Muscle layer of duodenum (tissue), 2 donors: Measurements from ENCODE around the gene GRM2.
"Not testable (repeated sequence)": the region's sequence is repeated elsewhere in the genome, so short reads cannot be mapped to it uniquely, and the experiment has no call there.

ENCODE experiments used
- H3K27ac ChIP-seq: one replicate; pipeline ENCODE4 v1.7.0; 2013; ENCODE audit warnings: mild to moderate bottlenecking, low read length
- H3K27me3 ChIP-seq: one replicate; pipeline ENCODE4 v1.7.0; 2013; ENCODE audit warnings: low read depth, mild to moderate bottlenecking, control low read depth, low read length
- H3K36me3 ChIP-seq, 2 donors: one replicate each; pipeline ENCODE4 v1.7.0; 2013; ENCODE audit warnings: low read length in 2 of 2, control low read depth in 1 of 2, mild to moderate bottlenecking in 1 of 2; ENCODE audit not compliant: insufficient read depth in 2 of 2, control insufficient read depth in 1 of 2
- H3K4me1 ChIP-seq, 2 donors: one replicate each; pipeline ENCODE4 v1.7.0; 2013; ENCODE audit warnings: low read length in 2 of 2, mild to moderate bottlenecking in 2 of 2, control low read depth in 1 of 2, moderate library complexity in 1 of 2; ENCODE audit not compliant: insufficient read depth in 2 of 2, control insufficient read depth in 1 of 2
- H3K4me3 ChIP-seq, 2 donors: one replicate each; pipeline ENCODE4 v1.7.0; 2013; ENCODE audit warnings: low read length in 2 of 2, low read depth in 1 of 2, mild to moderate bottlenecking in 1 of 2
- H3K9me3 ChIP-seq, 2 donors: one replicate each; pipeline ENCODE4 v1.7.0; 2013; ENCODE audit warnings: low read length in 2 of 2, control low read depth in 1 of 2, mild to moderate bottlenecking in 1 of 2; ENCODE audit not compliant: control insufficient read depth in 1 of 2
- donor health status: healthy.

The GRM2 gene

DNA sequence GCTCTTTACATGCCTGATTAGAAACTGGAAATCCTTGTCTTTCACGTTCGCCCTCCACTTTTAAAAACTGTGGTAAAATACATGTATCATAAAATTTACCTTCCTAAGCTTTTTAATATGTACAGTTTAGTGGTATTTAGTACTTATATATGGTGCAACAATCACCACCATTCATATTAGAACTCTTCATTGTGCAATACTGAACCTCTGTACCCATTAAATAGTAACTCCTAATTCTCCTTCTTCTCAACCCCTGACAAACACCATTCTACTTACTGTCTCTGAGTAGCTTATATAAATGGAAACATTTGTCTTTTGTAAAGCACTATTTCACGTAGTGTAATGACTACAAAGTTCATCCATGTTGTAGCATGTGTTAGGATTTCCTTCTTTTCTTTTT is 28.2 kb downstream of the GRM2 start:
- H3K4me3 ChIP-seq, result no peak overlapping the region
- no peak overlapping the region for H3K27ac ChIP-seq
- no peaks in the 10 kb centered on the region for H3K27me3 ChIP-seq
- no peaks in the 10 kb centered on the region for H3K4me1 ChIP-seq
- no peaks in the 10 kb centered on the region for H3K36me3 ChIP-seq
- H3K9me3 ChIP-seq, result no peaks in the 10 kb centered on the region

DNA sequence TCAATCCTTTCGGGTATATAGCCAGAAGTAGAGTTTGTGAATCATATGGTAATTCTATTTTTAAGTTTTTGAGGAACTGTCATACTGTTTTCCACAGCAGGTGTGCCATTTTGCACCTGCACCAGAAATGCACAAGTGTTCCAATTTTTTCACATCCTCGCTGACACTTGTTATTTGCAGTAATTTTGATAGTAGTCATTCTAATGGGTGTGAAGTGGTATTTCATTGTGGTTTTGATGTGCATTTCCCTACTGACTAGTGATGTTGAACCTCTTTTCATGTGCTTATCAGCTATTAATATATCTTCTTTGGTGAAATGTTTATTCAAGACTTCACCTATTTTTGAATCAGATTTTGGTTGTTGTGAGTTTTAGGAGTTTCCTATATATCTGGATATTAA is 29.1 kb downstream of the GRM2 start:
- Histone ChIP-seq H3K4me3 (no peak overlapping the region), H3K27ac (no peak overlapping the region), H3K36me3 (no peaks in the 10 kb centered on the region), H3K9me3 (no peaks in the 10 kb centered on the region), H3K4me1 (no peaks in the 10 kb centered on the region), H3K27me3 (no peaks in the 10 kb centered on the region)

DNA sequence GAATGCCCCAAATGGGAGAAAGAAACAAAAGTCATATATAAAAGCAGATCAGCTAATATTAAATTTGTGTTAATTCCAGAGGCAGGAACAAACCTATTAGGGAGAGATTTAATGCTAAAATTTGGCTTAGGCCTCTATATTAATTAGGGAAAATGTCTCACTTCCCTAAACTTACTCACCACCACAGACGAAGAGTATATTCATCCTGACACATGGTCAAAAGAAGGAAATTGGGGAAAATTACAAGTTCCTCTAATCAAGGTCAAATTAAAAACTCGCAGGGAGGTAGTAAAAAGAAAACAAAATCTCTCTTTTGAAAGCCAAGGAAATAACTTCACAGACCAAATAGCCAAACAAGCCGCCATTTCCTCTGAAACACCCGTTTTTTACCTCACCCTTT is 32.2 kb downstream of the GRM2 start:
- Histone ChIP-seq H3K4me3 (no peak overlapping the region), H3K4me1 (no peaks in the 10 kb centered on the region), H3K36me3 (no peaks in the 10 kb centered on the region), H3K9me3 (peaks cover 0 to 5% of the 10 kb centered on the region in 2 donors), H3K27ac (no peak overlapping the region), H3K27me3 (no peaks in the 10 kb centered on the region)

DNA sequence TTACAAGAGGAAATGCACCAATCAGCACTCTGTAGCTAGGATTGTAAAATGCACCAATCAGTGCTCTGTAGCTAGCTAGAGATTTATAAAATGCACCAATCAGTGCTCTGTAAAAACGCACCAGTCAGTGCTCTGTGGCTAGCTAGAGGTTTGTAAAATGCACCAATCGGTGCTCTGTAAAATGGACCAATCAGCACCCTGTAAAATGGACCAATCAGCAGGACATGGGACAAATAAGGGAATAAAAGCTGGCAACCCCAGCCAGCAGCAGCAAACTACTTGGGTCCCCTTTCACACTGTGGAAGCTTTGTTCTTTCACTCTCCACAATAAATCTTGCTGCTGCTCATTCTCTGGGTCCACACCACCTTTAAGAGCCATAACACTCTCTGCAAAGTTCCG is 35.5 kb downstream of the GRM2 start:
- not testable (repeated sequence) for H3K27me3 ChIP-seq, H3K4me1 ChIP-seq, H3K36me3 ChIP-seq, H3K4me3 ChIP-seq, H3K27ac ChIP-seq, H3K9me3 ChIP-seq

DNA sequence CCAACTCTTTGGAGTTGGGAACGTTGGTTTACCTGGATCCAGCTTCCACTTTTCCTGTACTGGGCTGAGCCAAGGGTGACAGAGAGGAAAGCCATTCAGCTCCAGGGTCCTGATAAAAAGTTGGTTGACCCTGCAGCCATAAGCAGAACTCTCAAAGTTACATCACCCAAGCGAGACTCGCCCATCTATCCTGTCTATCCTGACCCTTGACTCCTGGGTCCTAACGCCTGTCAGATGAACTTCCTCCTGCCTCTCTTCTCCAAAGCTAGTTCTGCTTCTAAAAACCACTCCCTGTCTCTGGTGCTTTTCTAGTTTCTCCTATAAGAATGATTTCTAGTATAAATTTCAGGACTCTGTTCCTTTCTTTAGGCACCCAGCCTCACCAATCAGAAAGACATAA is 36.1 kb downstream of the GRM2 start:
- not testable (repeated sequence) for H3K27ac ChIP-seq, H3K27me3 ChIP-seq, H3K4me3 ChIP-seq, H3K9me3 ChIP-seq, H3K36me3 ChIP-seq, H3K4me1 ChIP-seq

DNA sequence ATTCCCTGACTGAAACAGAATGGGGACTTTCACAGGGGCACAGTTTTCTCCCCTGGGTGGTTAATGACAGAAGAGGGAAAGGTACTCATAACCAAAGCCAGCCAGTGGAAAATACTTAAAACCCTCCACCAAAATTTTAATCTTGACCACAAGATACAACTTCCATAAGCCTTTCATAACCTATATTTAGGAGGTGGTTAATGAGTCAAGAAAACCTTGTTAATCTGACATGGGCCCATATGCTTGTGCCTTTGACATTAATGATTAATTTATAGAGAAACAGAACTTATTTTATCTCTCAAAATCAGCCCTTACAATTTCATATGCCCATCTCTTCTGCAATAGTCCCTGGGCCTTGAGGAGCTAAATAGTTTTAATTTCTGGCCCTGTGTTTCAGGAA is 41.0 kb downstream of the GRM2 start:
- Histone ChIP-seq H3K36me3 (no peaks in the 10 kb centered on the region), H3K4me1 (no peaks in the 10 kb centered on the region), H3K9me3 (peaks cover 0 to under 1% of the 10 kb centered on the region in 2 donors), H3K27ac (no peak overlapping the region), H3K4me3 (no peak overlapping the region), H3K27me3 (no peaks in the 10 kb centered on the region)

DNA sequence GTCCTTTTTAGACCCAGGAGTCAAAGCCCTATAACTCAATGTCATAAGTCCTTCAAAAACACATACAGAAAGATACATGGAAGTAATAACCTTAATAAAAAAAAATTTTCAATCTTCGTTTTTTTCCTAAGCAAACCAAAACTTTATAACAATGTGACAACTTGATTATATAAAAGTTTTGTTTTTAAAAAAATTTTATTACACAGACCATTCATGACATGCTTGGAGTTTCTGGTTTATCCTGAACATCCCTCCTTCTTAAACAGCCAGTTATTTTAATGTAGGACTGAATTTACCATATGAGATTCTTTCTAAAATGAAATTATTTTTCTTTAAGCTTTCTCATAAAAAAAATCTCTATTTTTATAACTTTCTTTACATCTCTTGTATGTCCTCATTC is 41.5 kb downstream of the GRM2 start:
- Histone ChIP-seq H3K27ac (no peak overlapping the region), H3K9me3 (no peaks in the 10 kb centered on the region), H3K4me1 (no peaks in the 10 kb centered on the region), H3K36me3 (no peaks in the 10 kb centered on the region), H3K4me3 (no peak overlapping the region), H3K27me3 (no peaks in the 10 kb centered on the region)

DNA sequence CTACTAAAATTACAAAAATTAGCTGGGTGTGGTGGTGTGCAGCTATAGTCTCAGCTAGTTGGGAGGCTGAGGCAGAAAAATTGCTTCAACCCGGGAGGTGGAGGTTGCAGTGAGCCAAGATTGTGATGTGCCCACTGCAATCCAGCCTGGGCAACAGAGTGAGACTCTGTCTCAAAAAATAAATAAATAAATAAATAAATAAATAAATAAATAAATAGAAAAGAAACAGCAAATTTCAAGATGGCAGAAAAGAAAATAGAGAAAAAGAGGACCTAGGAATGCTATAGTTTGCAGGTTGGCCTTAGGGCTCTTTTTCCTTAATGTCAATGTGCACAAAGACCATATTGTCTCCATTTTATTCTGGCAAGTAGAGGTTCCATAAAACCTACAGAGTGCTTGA is 44.0 kb downstream of the GRM2 start:
- H3K36me3 ChIP-seq, result no peaks in the 10 kb centered on the region
- no peak overlapping the region for H3K27ac ChIP-seq
- H3K9me3 ChIP-seq, result peaks cover 0 to 2% of the 10 kb centered on the region in 2 donors
- H3K4me1 ChIP-seq, result no peaks in the 10 kb centered on the region
- H3K4me3 ChIP-seq, result no peak overlapping the region
- H3K27me3 ChIP-seq, result no peaks in the 10 kb centered on the region

DNA sequence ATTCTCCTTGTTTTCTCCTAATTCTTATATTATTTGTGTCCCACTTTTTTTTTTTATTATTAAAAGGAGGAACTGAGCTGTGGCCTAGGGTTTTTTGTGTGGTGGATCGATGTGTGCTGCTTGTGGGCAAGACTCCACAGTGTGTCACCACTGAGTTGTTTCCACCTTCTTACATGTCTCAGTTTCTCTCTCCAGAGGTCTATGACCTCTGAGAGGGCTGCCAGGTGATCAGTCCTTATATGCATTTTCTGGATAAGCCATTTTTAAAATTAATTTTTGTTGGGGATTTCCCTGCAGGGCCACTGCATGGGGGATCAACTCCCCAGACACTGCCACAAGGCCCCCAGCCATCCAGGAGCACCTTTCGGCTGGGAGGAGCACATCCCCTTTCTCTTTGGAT is 44.4 kb downstream of the GRM2 start:
- Histone ChIP-seq H3K36me3 (no peaks in the 10 kb centered on the region), H3K4me3 (no peak overlapping the region), H3K4me1 (no peaks in the 10 kb centered on the region), H3K9me3 (peaks cover 0 to 3% of the 10 kb centered on the region in 2 donors), H3K27me3 (no peaks in the 10 kb centered on the region), H3K27ac (no peak overlapping the region)

DNA sequence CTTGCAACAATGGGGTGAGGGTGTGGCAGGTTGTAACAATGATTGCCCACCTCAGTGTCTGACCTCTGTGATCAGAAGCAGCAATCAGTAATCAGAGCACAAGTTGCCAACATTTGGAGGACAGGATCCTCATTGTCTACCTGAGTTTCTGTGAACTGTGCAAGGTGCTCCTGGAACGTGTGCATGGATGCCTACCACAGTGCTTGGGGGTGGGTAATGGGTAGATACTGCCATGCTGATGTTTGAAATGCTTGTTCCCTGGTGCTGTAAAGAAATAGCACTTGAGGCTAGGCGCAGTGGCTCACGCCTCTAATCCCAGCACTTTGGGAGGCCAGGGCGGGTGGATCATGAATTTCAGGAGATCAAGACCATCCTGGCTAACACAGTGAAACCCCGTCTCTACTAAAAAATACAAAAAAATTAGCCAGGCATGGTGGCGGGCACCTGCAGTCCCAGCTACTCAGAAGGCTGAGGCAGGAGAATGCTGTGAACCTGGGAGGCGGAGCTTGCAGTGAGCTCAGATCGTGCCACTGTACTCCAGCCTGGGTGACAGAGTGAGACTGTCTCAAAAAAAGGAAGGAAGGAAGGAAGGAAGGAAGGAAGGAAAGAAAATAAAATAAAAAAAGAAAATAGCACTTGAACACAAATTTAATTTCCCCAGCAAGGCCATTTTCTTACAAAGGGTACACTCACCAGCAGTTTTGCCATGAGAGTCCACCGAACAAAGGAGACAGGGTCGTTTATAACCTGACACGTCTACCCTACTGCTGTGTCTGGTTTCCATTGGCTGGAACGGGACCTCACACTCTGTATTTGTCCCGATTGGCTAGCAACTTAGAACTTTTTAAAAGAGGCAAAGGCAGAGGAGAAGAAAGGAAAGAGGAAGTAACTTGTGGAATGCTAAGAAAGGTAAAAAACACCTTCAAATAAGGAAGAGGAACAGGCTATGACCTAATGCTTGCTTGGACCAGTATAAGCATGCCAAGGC is 47.2 kb downstream of the GRM2 start:
- not testable (repeated sequence) for H3K9me3 ChIP-seq, H3K27ac ChIP-seq, H3K36me3 ChIP-seq, H3K4me1 ChIP-seq, H3K27me3 ChIP-seq, H3K4me3 ChIP-seq

DNA sequence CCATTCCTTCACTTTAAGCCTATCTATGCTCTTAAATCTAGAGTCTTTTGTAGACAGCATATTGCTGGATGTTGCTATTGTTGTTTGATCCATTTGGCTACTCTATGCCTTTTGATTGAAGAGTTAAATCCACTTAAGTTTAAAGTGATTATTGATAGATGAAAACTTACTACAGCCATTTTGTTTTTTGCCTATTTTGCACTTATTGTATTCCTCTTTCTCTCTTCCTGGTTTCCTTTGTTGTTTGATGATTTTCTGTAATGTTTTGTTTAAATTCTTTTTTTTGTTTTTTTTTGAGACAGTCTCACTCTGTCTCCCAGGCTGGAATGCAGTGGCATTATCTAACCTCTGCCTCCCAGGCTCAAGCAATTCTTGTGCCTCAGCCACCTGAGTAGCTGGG is 52.3 kb downstream of the GRM2 start:
- Histone ChIP-seq H3K9me3 (peaks cover 8 to 21% of the 10 kb centered on the region in 2 donors), H3K36me3 (no peaks in the 10 kb centered on the region), H3K27ac (no peak overlapping the region), H3K4me1 (no peaks in the 10 kb centered on the region), H3K27me3 (no peaks in the 10 kb centered on the region), H3K4me3 (no peak overlapping the region)
